Subcutaneous adipose tissue (tissue), 4 donors: ENCODE results near the gene COL21A1. TPM values are rescaled to one million over a fixed set of nuclear protein-coding genes. Genes with fewer than 3 reads are reported as not detected.

Source experiments
- total RNA-seq, 4 donors: library from RNA; depleted of rRNA; stranded (reverse); fragments of >200 nt; gene quantifications; one replicate each; pipeline ENCODE4 v1.1.0, GENCODE V29; 2016
- TF ChIP-seq, protein P1 (sequence below): fragments of 450-650 bp; IDR thresholded peaks from one replicate; pipeline ENCODE4 v1.5.1; 2016; ENCODE audit warnings: low read depth, mild to moderate bottlenecking, control low read depth, antibody characterized with exemption, moderate library complexity

The COL21A1 gene
- total RNA-seq, 4 donors from 2014 or later, result 1.1 to 28.3 (median 2.0) TPM

GRCh38 chr6:56214041-56214702, 33.2 kb downstream of the COL21A1 start:
- TF ChIP-seq, protein P1, sequence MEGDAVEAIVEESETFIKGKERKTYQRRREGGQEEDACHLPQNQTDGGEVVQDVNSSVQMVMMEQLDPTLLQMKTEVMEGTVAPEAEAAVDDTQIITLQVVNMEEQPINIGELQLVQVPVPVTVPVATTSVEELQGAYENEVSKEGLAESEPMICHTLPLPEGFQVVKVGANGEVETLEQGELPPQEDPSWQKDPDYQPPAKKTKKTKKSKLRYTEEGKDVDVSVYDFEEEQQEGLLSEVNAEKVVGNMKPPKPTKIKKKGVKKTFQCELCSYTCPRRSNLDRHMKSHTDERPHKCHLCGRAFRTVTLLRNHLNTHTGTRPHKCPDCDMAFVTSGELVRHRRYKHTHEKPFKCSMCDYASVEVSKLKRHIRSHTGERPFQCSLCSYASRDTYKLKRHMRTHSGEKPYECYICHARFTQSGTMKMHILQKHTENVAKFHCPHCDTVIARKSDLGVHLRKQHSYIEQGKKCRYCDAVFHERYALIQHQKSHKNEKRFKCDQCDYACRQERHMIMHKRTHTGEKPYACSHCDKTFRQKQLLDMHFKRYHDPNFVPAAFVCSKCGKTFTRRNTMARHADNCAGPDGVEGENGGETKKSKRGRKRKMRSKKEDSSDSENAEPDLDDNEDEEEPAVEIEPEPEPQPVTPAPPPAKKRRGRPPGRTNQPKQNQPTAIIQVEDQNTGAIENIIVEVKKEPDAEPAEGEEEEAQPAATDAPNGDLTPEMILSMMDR, result no peak

- TF ChIP-seq, protein P1, result no peak
Observed at GRCh38 chr6:56211724-56212123, 35.7 kb downstream of the COL21A1 start.

- TF ChIP-seq, protein P1, result no peak
Observed at GRCh38 chr6:56204134-56204533, 43.2 kb downstream of the COL21A1 start.

GRCh38 chr6:56199956-56200355, 47.4 kb downstream of the COL21A1 start:
- TF ChIP-seq, protein P1, result no peak

DNA sequence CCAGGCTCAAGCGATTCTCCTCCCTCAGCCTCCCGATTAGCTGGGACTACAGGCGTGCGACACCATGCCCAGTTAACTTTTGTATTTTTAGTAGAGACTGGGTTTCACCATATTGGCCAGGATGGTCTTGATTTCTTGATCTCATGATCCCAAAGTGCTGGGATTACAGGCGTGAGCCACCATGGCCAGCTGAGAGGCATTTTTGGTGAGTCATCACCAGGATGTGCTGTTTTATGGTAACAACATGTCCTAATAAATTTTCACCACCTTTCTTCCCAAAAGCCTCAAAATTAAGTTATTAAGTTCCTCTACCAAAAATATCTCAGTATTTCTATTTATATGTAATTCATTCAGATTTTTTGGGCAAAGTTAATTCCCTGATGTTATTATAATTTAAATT, 53.5 kb downstream of the COL21A1 start:
- TF ChIP-seq, protein P1, result no peak

DNA sequence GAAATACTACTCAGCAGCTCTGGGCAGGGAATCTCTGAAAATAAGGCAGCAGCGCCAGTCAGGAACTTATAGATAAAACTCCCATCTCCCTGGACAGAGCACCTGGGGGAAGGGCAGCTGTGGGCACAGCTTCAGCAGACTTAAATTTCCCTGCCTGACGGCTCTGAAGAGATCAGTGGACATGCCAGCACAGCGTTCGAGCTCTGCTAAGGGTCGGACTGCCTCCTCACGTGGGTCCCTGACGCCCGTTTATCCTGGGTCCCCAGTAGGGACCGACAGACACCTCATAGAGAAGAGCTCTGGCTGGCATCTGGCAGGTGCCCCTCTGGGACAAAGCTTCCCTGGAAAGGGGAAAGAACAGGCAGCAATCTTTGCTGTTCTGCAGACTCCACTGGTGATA, 59.0 kb downstream of the COL21A1 start:
- TF ChIP-seq, protein P1, result no peak

DNA sequence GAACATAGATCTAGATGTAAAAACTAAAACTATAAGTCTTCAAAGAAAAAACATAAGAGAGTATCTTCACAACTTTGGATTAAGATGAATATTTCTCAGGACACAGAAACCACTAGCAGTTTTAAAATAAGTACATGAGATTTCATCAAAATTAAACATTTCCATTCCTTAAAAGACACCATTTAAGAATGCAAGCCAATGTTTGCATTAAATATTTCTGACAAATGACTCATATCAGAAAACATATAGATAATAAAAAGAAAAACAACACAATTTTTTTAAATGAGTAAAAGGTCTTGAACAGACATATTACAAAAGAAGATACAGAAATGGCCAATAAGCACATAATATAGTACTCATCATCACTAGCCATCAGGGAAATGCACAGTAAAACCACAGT, 59.7 kb downstream of the COL21A1 start:
- TF ChIP-seq, protein P1, result no peak
